GM18907 (cell line): ENCODE results near the gene CD93.

Experiments used
- ATAC-seq: cut with Tn5 transposase; IDR thresholded peaks from one replicate; pipeline ENCODE4 v1.9.1; 2021; ENCODE audit warnings: mild to moderate bottlenecking, moderate library complexity; ENCODE audit not compliant: unreplicated experiment

The CD93 gene

GRCh38 chr20:23120936-23121750 is 35.0 kb upstream of the CD93 start:
- no peak for ATAC-seq

GRCh38 chr20:23120261-23120660 is 34.1 kb upstream of the CD93 start:
- ATAC-seq = no peak

GRCh38 chr20:23119456-23120216 is 33.5 kb upstream of the CD93 start:
- no peak for ATAC-seq

- no peak for ATAC-seq
Observed at GRCh38 chr20:23118766-23119165, 32.6 kb upstream of the CD93 start.

GRCh38 chr20:23118144-23118543 is 32.0 kb upstream of the CD93 start:
- ATAC-seq = no peak

GRCh38 chr20:23117738-23118137 is 31.6 kb upstream of the CD93 start:
- ATAC-seq = no peak

- ATAC-seq = no peak
Observed at GRCh38 chr20:23116311-23117089, 30.4 kb upstream of the CD93 start.

- no peak for ATAC-seq
Observed at GRCh38 chr20:23115822-23116221, 29.7 kb upstream of the CD93 start.

- no peak for ATAC-seq
Observed at GRCh38 chr20:23114448-23115082, 28.4 kb upstream of the CD93 start.

GRCh38 chr20:23114018-23114417 is 27.9 kb upstream of the CD93 start:
- ATAC-seq = no peak

- ATAC-seq = no peak
Observed at GRCh38 chr20:23112595-23112994, 26.5 kb upstream of the CD93 start.

GRCh38 chr20:23111944-23112342 is 25.8 kb upstream of the CD93 start:
- ATAC-seq = no peak

GRCh38 chr20:23111307-23111943 is 25.3 kb upstream of the CD93 start:
- no peak for ATAC-seq

- ATAC-seq = no peak
Observed at GRCh38 chr20:23108871-23109270, 22.7 kb upstream of the CD93 start.

- ATAC-seq = no peak
Observed at GRCh38 chr20:23107466-23107865, 21.3 kb upstream of the CD93 start.

- ATAC-seq = no peak
Observed at GRCh38 chr20:23106271-23106851, 20.2 kb upstream of the CD93 start.

- ATAC-seq = no peak
Observed at GRCh38 chr20:23105193-23105592, 19.1 kb upstream of the CD93 start.

- ATAC-seq = no peak
Observed at GRCh38 chr20:23103284-23104018, 17.3 kb upstream of the CD93 start.

GRCh38 chr20:23101696-23102406 is 15.7 kb upstream of the CD93 start:
- ATAC-seq = no peak
